ENCODE results near the gene ARCN1. TPM values are rescaled to one million over a fixed set of nuclear protein-coding genes. Genes with fewer than 3 reads are reported as not detected.

Gene ARCN1
- total and polyA plus RNA-seq, 9 of the 15 experiments (the other 6 are each of a cell fraction or from before 2014, with no cell fraction given): 30.0 to 224 (median 76.4) TPM

DNA sequence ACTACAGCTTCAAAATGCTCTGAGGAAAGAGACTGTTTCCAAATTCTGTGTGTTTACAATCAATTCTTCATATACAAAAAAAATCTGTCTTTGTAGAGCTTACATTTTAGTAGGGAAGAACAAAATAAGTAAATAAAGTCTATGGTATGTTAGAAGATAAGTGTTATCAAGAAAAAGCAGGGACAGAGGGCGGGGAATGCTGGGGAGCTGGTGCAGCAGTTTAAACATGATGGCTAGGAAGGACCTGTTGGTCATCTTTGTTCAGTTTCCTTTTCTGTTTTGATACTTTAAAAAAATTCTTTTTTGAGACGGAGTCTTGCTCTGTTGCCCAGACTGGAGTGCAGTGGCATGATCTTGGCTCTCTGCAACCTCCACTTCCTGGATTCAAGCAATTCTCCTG lies 25.1 kb upstream of the ARCN1 start:
- peak in 1 of 4 experiments; percentile 40 for DNase-seq (ENCODE audit: extremely low read depth in 1 of 4, low spot score in 3 of 4)
- ChIA-PET POLR2A (interaction anchor here (0.5 to 0.9 kb wide), 6 partner anchors 15 to 197 kb away, joined by 3 to 4 read pairs (median 3); no protein-coding TSS in a partner anchor), CTCF (ENCODE audit: low intra/inter-chr PET ratio) (no interaction called here)
- no TSS peak for BruUV-seq (replicated peaks)
- in situ Hi-C loops (cut with MboI): no loop called here
- Histone ChIP-seq H3K9ac (ENCODE audit: insufficient read depth in 1 of 2, low read depth in 2 of 2, low read length in 2 of 2) (no peak overlapping the region), H3K27me3 (ENCODE audit: control insufficient read depth in 2 of 2, insufficient read depth in 2 of 2, low read length in 2 of 2) (no peaks in the 10 kb centered on the region), H3K9me1 (ENCODE audit: control insufficient read depth, insufficient read depth, low read length) (no peaks in the 10 kb centered on the region), H3K27ac (ENCODE audit: extremely low read depth, low read depth, low read length) (no peak overlapping the region), H3K79me2 (ENCODE audit: control insufficient read depth, insufficient read depth, low read length) (no peaks in the 10 kb centered on the region), H3K4me2 (ENCODE audit: insufficient read depth, low read length) (no peak overlapping the region), H3K4me3 (no peak overlapping the region), H3K9me3 (replicated peaks; ENCODE audit: control insufficient read depth, insufficient read depth, low read depth, low read length) (no peaks in the 10 kb centered on the region), H2AFZ (ENCODE audit: low read depth, low read length) (no peak overlapping the region), H4K20me1 (replicated peaks; ENCODE audit: control insufficient read depth, insufficient read depth, low read length) (no peaks in the 10 kb centered on the region), H3K36me3 (ENCODE audit: control insufficient read depth, insufficient read depth, low read length) (no peaks in the 10 kb centered on the region), H3K4me1 (replicated peaks in 1 of 2; ENCODE audit: control insufficient read depth in 2 of 2, insufficient read depth in 2 of 2, low read length in 2 of 2) (peaks cover 0 to 3% of the 10 kb centered on the region in 2 experiments; a peak in 2 of 5 replicates)
- WGBS (ENCODE audit: insufficient coverage, low coverage, missing lambda C conversion rate): 13% methylated on average over 2 of the region's 2 CpGs
- intact Hi-C loops (cut with micrococcal nuclease): no loop called here
- FAIRE-seq: peak; percentile 40
- peak; percentile 64; the same call in 2 of the 3 replicates for ATAC-seq
- TF ChIP-seq SMAD3 (CRISPR knock-in tag; conservative IDR thresholded peaks at IDR 0.05) (no peak), ZBTB17 (CRISPR knock-in tag; IDR thresholded peaks at IDR 0.05) (no peak), MTA2 (IDR thresholded peaks at IDR 0.05; ENCODE audit: low read depth) (peak; percentile 45; the same call in 1 of the 2 replicates), TAL1 (IDR thresholded peaks at IDR 0.05) (peak; percentile 66), PKNOX1 (IDR thresholded peaks at IDR 0.05) (no peak), ZNF644 (tag; IDR thresholded peaks at IDR 0.05; ENCODE audit: low read depth) (no peak), ARID1B (IDR thresholded peaks at IDR 0.05) (peak; percentile 75), PTRF (tag; IDR thresholded peaks at IDR 0.05) (no peak), VEZF1 (CRISPR knock-in tag; IDR thresholded peaks at IDR 0.05) (no peak), SP2 (IDR thresholded peaks at IDR 0.05; ENCODE audit: extremely low read depth, low read depth, low read length, poor library complexity, severe bottlenecking) (no peak)
- TF ChIP-seq, protein P1, sequence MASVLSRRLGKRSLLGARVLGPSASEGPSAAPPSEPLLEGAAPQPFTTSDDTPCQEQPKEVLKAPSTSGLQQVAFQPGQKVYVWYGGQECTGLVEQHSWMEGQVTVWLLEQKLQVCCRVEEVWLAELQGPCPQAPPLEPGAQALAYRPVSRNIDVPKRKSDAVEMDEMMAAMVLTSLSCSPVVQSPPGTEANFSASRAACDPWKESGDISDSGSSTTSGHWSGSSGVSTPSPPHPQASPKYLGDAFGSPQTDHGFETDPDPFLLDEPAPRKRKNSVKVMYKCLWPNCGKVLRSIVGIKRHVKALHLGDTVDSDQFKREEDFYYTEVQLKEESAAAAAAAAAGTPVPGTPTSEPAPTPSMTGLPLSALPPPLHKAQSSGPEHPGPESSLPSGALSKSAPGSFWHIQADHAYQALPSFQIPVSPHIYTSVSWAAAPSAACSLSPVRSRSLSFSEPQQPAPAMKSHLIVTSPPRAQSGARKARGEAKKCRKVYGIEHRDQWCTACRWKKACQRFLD (CRISPR knock-in tag; IDR thresholded peaks at IDR 0.05): no peak

Data from K562 (cell line).